Neural progenitor cell (in vitro differentiated cells): ENCODE data around the gene RMRP.
"Not testable (repeated sequence)": the region's sequence is repeated elsewhere in the genome, so short reads cannot be mapped to it uniquely, and the experiment has no call there.

Experiments used
- EZH2 ChIP-seq: fragments of 200-600 bp; sonication (generic); IDR thresholded peaks from 2 replicates; pipeline ENCODE4 v1.6.1; 2017; ENCODE audit warnings: antibody characterized with exemption, mild to moderate bottlenecking, moderate library complexity
- EZH2phosphoT487 ChIP-seq: fragments of 200-600 bp; sonication (generic); IDR thresholded peaks from 2 replicates; pipeline ENCODE4 v1.6.1; 2017; ENCODE audit warnings: antibody characterized with exemption
- TF ChIP-seq, protein P1 (sequence below): fragments of 200-600 bp; sonication (generic); IDR thresholded peaks from 2 replicates; pipeline ENCODE4 v1.5.1; 2017; ENCODE audit warnings: antibody characterized with exemption, mild to moderate bottlenecking

DNA sequence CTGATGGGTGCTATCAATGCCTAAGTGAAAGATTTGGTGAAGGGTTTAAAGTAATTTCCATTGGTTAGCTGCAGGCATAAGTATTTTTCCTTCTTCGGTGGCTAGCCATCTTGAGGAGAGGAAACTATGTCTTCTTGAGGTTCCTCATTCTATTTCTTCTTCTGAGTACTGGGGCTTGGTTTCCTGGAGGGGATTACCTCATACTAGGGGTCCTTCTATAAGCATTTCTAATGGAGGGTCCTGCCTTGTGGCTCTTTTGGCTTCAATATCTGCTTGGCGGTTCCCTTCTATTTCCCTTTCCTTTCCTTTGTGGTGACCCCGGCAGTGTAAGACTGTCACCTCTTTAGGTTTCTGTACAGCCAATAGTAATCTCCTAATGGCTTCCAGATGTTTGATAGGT is 16.3 kb downstream of the RMRP start:
- TF ChIP-seq, protein P1, sequence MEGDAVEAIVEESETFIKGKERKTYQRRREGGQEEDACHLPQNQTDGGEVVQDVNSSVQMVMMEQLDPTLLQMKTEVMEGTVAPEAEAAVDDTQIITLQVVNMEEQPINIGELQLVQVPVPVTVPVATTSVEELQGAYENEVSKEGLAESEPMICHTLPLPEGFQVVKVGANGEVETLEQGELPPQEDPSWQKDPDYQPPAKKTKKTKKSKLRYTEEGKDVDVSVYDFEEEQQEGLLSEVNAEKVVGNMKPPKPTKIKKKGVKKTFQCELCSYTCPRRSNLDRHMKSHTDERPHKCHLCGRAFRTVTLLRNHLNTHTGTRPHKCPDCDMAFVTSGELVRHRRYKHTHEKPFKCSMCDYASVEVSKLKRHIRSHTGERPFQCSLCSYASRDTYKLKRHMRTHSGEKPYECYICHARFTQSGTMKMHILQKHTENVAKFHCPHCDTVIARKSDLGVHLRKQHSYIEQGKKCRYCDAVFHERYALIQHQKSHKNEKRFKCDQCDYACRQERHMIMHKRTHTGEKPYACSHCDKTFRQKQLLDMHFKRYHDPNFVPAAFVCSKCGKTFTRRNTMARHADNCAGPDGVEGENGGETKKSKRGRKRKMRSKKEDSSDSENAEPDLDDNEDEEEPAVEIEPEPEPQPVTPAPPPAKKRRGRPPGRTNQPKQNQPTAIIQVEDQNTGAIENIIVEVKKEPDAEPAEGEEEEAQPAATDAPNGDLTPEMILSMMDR = not testable (repeated sequence)
- not testable (repeated sequence) for TF ChIP-seq EZH2, EZH2phosphoT487
